Esophagus muscularis mucosa (tissue), 4 donors: ENCODE data around the gene GSTO1.

Experiments used
- CTCF ChIP-seq, 3 experiments: fragments of 200-600 bp in 2 of 3; fragments of 450-650 bp in 1 of 3; sonication (generic) in 2 of 3; IDR thresholded peaks; one replicate each; pipeline ENCODE4 v1.5.1; 2017 to 2019; ENCODE audit warnings: antibody characterized with exemption in 3 of 3, mild to moderate bottlenecking in 2 of 3, moderate library complexity in 1 of 3
- EP300 ChIP-seq: sonication (generic); formaldehyde crosslinking; IDR thresholded peaks from one replicate; pipeline ENCODE4 v1.6.1; 2017; ENCODE audit warnings: antibody characterized with exemption
- POLR2A ChIP-seq: fragments of 450-650 bp; IDR thresholded peaks from one replicate; pipeline ENCODE4 v1.6.1; 2017; ENCODE audit warnings: antibody characterized with exemption, moderate library complexity, mild to moderate bottlenecking, low read depth
- POLR2AphosphoS5 ChIP-seq, 2 donors: sonication (generic); formaldehyde crosslinking; IDR thresholded peaks; one replicate each; pipeline ENCODE4 v1.6.1; 2017; ENCODE audit warnings: antibody characterized with exemption in 2 of 2

DNA sequence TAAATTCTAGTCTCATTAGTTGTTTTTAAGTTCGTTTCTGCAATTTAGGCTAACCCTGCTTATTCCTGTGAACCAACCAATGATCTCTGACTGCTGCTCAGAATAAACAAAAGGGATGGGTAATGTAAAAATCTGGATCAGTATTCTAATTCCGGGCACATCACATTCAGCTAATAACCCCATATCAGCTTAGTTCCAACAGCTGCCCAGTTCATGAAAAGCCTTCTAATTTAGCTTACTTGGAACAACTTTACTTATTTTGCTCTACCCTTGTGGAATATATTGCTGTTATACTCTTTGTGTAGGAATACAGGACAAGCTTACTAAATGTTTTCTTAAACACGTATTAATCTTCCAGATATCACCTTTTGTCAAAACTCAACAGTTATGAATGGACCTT is 18.9 kb upstream of the GSTO1 start:
- no peak for TF ChIP-seq EP300
- TF ChIP-seq CTCF (IDR thresholded peaks at IDR 0.05) = no peak
- no peak for TF ChIP-seq POLR2AphosphoS5 (IDR thresholded peaks at IDR 0.05)
- TF ChIP-seq POLR2A = no peak
